HL-60/S4 treated with retinoic acid at 250 ng/mL for 4 days and 3 days (cell line): ENCODE results near the gene GPRC5D.

ENCODE experiments used
- in situ Hi-C: fragments of 300-500 bp; cut with MboI; formaldehyde crosslinking; loops from 2 replicates; pipeline ENCODE4 v1.7.0; 2022; ENCODE audit warnings: low sequenced_read_pairs

GPRC5D gene

DNA sequence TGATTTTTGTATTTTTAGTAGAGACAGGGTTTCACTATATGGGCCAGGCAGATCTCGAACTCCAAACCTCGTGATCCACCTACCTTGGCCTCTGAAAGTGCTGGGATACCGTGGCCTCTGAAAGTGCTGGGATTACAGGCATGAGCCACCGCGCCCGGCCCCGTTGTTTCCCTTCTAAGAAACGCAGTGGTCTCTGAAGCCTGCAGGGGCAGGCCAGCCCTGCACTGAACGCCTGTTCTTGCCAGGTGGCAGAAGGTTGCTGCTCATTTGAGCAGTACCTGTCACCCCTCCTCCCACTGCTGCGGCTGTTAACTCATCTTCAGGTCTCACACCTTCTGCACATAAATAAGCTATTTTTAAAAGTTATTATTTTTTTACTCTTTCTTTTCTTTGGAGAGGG, 36.3 kb downstream of the GPRC5D start:
- in situ Hi-C loops, result loop anchor here (5.0 to 25.0 kb wide), 2 partner anchors 297 to 1247 kb away; no protein-coding TSS in a partner anchor

DNA sequence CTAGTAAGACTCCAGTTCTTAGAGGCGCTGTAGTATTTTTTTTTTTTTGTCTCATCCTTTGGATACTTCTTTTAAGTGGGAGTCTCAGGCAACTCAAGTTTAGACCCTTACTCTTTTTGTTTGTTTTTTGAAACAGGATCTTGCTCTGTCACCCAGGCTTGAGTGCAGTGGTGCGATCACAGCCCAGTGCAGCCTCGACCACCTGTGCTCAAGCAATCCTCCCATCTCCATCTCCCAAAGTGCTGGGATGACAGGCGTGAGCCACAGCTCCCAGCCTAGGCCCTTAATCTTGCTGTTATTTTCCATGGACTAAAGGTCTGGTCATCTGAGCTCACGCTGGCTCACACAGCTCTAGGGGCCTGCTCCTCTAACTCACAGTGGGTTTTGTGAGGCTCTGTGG, 39.3 kb downstream of the GPRC5D start:
- in situ Hi-C loops, result loop anchor here (25.0 kb wide), 1 partner anchor 1250 kb away; no protein-coding TSS in a partner anchor

GRCh38 chr12:12909995-12910420, 42.0 kb downstream of the GPRC5D start:
- in situ Hi-C loops, result loop anchor here (25.0 kb wide), 1 partner anchor 1252 kb away; no protein-coding TSS in a partner anchor

DNA sequence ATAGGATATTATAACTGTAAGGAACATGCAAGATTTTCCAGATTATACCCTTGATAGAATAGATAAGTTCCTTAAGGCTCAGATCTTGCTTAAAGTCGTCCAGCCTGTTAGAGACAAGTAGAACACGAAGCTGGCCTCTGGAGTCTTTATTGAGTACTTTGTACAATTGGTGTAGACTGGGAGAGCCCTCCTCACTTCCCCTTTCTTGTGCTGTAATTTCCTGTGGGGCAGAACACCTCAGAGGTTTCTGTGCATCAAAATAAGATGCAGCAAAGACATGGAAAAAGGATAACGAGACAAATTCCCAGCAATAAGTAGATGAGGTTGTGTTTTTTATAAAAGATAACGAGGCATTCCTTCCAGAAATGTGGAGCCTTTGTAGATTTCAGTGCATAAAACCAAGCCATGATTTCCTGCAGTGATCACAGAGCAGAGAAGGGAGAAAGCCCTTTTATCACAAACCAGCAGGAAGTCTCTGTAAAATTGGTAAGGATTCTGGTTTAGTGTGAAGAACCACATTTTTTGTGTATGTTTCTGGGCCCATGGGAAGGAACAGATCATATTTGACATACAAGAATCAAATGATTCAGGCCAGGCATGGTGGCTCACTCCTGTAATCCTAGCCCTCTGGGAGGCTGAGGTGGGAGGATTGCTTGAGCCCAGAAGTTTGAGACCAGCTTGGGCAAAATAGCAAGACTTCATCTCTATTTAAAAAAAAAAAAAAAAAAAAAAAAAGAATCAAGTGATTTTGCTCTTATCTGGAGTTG, 42.6 kb downstream of the GPRC5D start:
- in situ Hi-C loops, result loop anchor here (25.0 kb wide), 1 partner anchor 1253 kb away; no protein-coding TSS in a partner anchor

DNA sequence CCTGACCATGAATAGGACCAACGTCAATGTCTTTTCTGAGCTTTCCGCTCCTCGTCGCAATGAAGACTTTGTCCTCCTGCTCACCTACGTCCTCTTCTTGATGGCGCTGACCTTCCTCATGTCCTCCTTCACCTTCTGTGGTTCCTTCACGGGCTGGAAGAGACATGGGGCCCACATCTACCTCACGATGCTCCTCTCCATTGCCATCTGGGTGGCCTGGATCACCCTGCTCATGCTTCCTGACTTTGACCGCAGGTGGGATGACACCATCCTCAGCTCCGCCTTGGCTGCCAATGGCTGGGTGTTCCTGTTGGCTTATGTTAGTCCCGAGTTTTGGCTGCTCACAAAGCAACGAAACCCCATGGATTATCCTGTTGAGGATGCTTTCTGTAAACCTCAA, 43.3 kb downstream of the GPRC5D start:
- in situ Hi-C loops, result loop anchor here (25.0 kb wide), 1 partner anchor 1254 kb away; no protein-coding TSS in a partner anchor

GRCh38 chr12:12908252-12908651, 43.7 kb downstream of the GPRC5D start:
- in situ Hi-C loops, result loop anchor here (25.0 kb wide), 1 partner anchor 1254 kb away; no protein-coding TSS in a partner anchor

GRCh38 chr12:12907552-12907951, 44.4 kb downstream of the GPRC5D start:
- in situ Hi-C loops, result loop anchor here (25.0 kb wide), 1 partner anchor 1255 kb away; no protein-coding TSS in a partner anchor

DNA sequence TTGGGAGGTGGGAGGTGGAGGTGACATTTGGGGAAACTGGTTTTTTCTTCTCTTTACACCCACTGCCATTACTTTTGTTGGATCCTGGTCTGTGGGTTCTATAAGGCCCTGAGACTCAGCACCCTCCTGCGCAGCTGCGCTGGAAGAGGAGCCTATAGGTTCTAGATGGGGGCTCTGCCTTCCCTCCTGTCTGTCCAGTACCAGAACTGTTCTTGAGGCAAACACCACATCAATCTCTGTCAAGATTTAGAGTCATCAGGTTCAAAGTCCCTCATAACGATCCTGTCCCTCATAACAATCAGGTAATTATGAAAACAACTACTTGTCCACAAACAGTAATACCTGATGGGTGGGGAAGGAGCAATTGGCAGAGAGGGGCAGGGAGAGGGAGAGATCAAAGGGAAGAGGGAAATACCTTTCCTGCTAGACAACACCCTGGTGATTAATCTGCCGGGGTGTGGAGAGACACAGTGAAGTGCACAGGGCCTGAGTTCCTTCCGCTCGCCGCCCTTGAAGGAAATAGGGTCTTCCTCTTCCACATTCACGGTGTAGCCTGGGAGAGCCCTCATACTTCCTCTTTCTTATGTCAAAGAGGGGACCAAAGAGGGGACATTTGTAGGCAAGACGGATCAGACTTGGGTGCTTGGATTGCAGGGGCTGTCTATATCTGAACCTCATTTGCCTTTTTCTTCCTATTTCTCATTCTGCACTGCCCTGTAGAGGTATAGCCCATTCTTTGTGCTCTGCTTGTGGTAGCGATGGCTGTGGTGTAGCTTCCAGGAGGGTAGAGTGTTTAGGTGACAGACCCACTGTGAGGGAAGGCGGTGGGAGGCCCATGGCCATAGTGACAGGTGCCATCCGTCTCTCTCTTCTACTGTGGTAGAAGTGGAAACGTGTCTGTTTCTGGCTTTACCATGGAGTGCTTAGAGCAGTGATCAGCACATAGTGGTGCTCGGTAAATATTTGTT, 48.0 kb downstream of the GPRC5D start:
- in situ Hi-C loops, result loop anchor here (25.0 kb wide), 1 partner anchor 1258 kb away; no protein-coding TSS in a partner anchor

DNA sequence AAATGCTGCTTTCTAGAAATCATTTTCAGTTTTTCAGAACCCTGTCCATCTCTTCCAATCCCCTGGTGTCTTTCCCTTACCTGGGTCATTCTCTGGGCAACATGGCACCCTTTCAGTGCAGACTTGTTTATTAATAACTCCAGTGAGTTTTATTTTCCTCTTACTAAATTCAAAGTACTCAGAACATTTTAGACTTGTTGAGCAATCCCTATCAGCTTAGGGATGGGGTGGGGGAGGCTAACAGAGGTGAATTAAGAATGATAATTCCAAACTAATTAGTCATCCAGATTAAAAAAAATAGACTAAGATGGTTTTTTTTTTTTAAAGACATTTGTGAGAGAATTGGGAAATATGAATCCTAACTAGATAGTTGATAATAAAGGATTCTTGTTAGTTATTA, 49.9 kb downstream of the GPRC5D start:
- in situ Hi-C loops, result loop anchor here (25.0 kb wide), 1 partner anchor 1260 kb away; no protein-coding TSS in a partner anchor

GRCh38 chr12:12901158-12901791, 50.7 kb downstream of the GPRC5D start:
- in situ Hi-C loops, result loop anchor here (25.0 kb wide), 1 partner anchor 1261 kb away; no protein-coding TSS in a partner anchor

GRCh38 chr12:12900786-12901157, 51.2 kb downstream of the GPRC5D start:
- in situ Hi-C loops, result loop anchor here (25.0 kb wide), 1 partner anchor 1262 kb away; no protein-coding TSS in a partner anchor

DNA sequence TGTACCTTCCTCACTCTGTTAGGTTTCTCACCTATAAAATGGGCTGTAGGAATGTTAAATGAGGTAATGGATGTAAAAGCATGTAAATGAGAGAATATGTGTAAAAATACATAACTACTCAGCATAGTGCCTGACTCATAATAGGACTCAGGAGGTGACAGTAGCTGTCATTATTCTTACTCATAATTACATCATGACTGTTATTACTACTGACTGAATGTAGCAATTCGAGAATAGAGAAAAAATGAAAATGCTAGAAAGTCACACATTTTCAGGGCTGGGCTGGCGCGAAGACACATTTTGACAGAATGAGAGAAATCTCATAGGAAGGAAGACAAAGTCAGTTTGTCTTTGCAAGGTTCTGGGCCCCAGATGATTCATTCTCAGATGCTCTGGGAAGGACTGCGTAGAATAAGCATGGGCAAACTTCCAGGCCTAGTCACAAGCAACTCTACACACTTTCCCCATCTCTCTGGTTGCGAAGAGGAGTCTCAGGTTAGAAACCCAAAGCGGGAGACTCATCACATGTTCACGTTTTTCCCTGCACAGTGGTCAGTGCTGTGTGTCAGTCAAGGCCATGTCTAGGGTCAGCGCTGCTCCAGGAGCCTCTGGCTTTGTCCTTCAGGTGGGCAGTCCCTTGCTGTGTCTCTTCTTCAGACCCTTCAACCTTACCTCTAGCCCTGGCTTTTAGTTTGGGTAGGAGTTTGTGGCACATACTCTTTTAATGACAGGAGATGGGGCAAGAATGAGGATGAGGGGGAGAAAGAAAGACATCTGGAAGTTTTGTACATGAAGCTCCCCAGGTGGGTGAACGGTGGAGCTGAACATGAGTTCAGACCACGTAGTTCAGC, 52.2 kb downstream of the GPRC5D start:
- in situ Hi-C loops, result loop anchor here (25.0 kb wide), 1 partner anchor 1263 kb away; no protein-coding TSS in a partner anchor

DNA sequence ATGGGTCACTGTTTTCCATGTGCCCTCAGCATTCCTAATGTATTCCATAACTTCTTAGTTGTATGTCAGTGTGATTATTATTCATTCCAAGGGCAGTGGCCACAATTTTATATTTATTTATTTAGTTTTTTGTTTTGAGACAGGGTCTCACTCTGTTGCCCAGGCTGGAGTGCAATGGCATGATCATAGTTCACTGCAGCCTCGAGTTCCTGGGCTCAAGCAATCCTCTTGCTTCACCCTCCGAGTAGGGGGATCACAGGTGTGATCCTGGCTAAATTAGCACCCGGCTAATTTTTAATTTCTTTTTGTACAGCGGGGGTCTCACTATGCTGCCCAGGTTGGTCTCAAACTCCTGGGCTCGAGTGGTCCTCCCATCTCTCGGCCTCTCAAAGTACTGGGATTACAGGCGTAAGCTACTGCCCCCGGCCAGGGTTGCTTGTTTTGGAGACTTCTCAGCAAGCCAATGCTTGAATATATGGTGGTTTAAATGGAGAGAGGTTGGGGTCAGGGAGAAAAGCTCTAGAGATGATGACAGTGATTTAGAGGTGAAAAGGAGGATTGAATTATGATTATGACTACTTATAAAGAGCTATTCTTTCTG, 53.0 kb downstream of the GPRC5D start:
- in situ Hi-C loops, result no loop called here

DNA sequence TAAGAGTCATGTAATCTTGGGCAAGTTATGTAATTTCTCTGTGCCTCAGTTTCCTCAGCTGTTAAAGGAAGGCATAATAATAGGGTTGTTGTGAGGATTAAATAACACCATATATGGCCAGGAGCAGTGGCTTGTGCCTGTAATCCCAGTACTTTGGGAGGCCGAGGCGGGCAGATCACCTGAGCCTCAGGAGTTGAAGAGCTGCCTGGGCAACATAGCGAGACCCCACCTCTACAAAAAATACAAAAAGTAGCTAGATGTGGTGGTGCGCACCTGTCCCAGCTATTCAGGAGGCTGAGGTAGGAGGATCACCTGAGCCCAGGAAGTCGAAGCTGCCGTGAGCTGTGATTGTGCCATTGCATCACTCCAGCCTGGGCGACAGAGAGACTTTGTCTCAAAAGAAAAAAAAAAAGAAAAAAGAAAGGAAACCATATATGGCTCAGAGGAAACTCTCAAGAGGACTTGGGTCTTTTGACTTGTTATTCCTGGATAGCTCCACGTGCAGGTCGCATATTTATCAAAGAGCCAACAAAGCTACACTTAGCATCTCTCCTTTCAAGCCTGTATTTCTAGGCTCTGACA, 53.7 kb downstream of the GPRC5D start:
- in situ Hi-C loops, result no loop called here

DNA sequence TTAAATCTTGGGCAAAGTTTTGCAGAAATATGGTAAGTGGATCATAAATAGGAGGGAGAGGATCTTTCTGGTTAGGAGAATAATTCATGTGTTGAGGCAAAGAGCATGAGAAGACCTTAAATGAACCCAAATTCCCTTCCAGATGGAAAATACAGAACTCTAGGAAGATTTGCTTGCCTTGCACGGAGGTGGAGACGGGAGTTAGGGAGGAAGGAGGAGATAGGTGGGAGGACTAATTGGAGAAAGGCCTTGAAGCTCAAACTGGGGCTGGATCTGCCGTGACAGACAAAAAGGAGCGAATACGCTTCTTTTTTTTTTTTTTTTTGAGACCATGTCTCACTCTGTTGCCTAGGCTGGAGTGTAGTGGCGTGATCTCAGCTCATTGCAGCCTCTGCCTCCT, 54.7 kb downstream of the GPRC5D start:
- in situ Hi-C loops, result no loop called here

DNA sequence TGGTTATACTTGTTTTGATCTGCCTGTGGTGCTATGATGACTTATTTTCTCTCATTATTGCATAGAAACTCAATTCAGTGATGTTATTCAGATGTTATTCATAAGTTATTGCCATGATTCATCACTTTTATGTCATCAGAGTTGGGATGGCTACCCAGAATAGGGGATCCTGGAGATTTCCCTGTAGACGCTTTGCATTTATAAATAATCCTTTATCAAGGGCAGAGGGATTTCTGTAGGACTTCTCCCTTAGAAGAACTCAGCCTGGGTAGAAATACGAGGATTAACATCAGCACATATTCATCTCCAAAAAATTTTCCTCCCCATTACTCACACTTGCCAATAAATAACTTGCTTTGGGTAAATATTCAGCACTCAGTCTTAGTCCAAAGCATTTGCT, 55.7 kb downstream of the GPRC5D start:
- in situ Hi-C loops, result no loop called here

- in situ Hi-C loops, result no loop called here
These were observed 58.5 kb downstream of the GPRC5D start for GRCh38 chr12:12893438-12893837.

- in situ Hi-C loops, result no loop called here
These were observed 59.3 kb downstream of the GPRC5D start for GRCh38 chr12:12892681-12893141.
